Lung (tissue), 12 donors: ENCODE data around the gene NCOA7. TPM values are rescaled to one million over a fixed set of nuclear protein-coding genes. Genes with fewer than 3 reads are reported as not detected.

ENCODE experiments used
- ATAC-seq: fragments of 200-7000 bp; cut with Tn5 transposase; one replicate; pipeline ENCODE4 v1.9.1; 2020; ENCODE audit warnings: moderate number of reproducible peaks; ENCODE audit not compliant: insufficient read depth, low FRiP score
- DNase-seq, 3 donors: peaks; one replicate each; pipeline ENCODE4 v3.0.0-alpha.2; 2013 to 2017
- H3K27ac ChIP-seq, 2 donors: one replicate each; pipeline ENCODE4 v1.5.1; 2013; ENCODE audit warnings: mild to moderate bottlenecking in 2 of 2, moderate library complexity in 2 of 2, control low read depth in 1 of 2, inconsistent platforms in 1 of 2, low read depth in 1 of 2, low read length in 1 of 2
- H3K27me3 ChIP-seq, 3 donors: one replicate each; pipeline ENCODE4 v1.5.1; 2013; ENCODE audit warnings: low read length in 2 of 3; ENCODE audit not compliant: control insufficient read depth in 3 of 3, insufficient read depth in 3 of 3
- H3K36me3 ChIP-seq, 4 donors: one replicate each; pipeline ENCODE4 v1.5.1; 2013; ENCODE audit warnings: low read length in 4 of 4, mild to moderate bottlenecking in 1 of 4, moderate library complexity in 1 of 4; ENCODE audit not compliant: control insufficient read depth in 4 of 4, insufficient read depth in 4 of 4
- H3K4me1 ChIP-seq, 5 donors: one replicate each; pipeline ENCODE4 v1.5.1; 2013; ENCODE audit warnings: low read length in 5 of 5, mild to moderate bottlenecking in 2 of 5, moderate library complexity in 1 of 5; ENCODE audit not compliant: control insufficient read depth in 5 of 5, insufficient read depth in 5 of 5
- H3K4me3 ChIP-seq: one replicate; pipeline ENCODE4 v1.5.1; 2013; ENCODE audit warnings: mild to moderate bottlenecking, control low read depth, moderate library complexity
- H3K9ac ChIP-seq, 2 donors: one replicate each; pipeline ENCODE4 v1.5.1; 2013; ENCODE audit warnings: low read length in 2 of 2, control low read depth in 1 of 2; ENCODE audit not compliant: insufficient read depth in 1 of 2
- H3K9me3 ChIP-seq, 4 donors: one replicate each; pipeline ENCODE4 v1.5.1; 2013; ENCODE audit warnings: low read length in 3 of 4, mild to moderate bottlenecking in 1 of 4, moderate library complexity in 1 of 4; ENCODE audit not compliant: control insufficient read depth in 4 of 4, insufficient read depth in 3 of 4
- CTCF ChIP-seq: IDR thresholded peaks from 2 replicates; pipeline ENCODE4 v1.5.1; 2012; ENCODE audit warnings: mild to moderate bottlenecking; ENCODE audit errors: control extremely low read depth, extremely low read depth
- WGBS, 2 donors: extraction: QIAGEN DNeasy Blood & Tissue Kit; methylation state at CpG; one replicate each; pipeline ENCODE4 v1.1.7; 2013; 5-methylcytosine and 5-hydroxymethylcytosine counted together
- polyA plus RNA-seq, 2 donors: library from polyadenylated mRNA; stranded (reverse); fragments of 200-250 nt; gene quantifications; one replicate each; pipeline ENCODE4 v1.2.1, GENCODE V29; 2013
- total RNA-seq, 2 donors: library from RNA; depleted of rRNA in 1 of 2; stranded (reverse); fragments of >200 nt in 1 of 2; gene quantifications; one replicate each; pipeline ENCODE4 v1.2.1, GENCODE V29; 2014 to 2021
- donor health status: control.
- donor health status: control.
- donor health status: Bipolar disorder and iron deficiency.
- donor health status: healthy.
- donor health status: DM: yes; HTN: yes; CAD: no.

The NCOA7 gene
- total and polyA plus RNA-seq, 4 donors = 28.9 to 81.4 (median 57.2) TPM

- no peak overlapping the region for H3K9ac ChIP-seq
- no peak for TF ChIP-seq CTCF
- ATAC-seq (peak; percentile 68), DNase-seq (no peak)
- H3K9me3 ChIP-seq = no peaks in the 10 kb centered on the region
- H3K27ac ChIP-seq = peak overlapping the region in 1 of 2 donors; percentile 48
- no peaks in the 10 kb centered on the region for H3K27me3 ChIP-seq
- no peak overlapping the region for H3K4me3 ChIP-seq
- WGBS, 2 donors = 61 to 65% methylated on average over 6 of the region's 6 CpGs
- peaks cover 0 to 3% (median 0%) of the 10 kb centered on the region in 4 donors for H3K36me3 ChIP-seq
- peaks cover 0 to 3% (median 0%) of the 10 kb centered on the region in 5 donors for H3K4me1 ChIP-seq
Measured at GRCh38 chr6:125867483-125867942, 76.8 kb downstream of the NCOA7 start.

- WGBS, 2 donors = 94 to 96% methylated on average over 2 of the region's 2 CpGs
- no peak overlapping the region for H3K4me3 ChIP-seq
- H3K9me3 ChIP-seq = no peaks in the 10 kb centered on the region
- ATAC-seq (no peak), DNase-seq (no peak)
- no peaks in the 10 kb centered on the region for H3K27me3 ChIP-seq
- peaks cover 0 to 3% (median 0%) of the 10 kb centered on the region in 4 donors for H3K36me3 ChIP-seq
- no peak for TF ChIP-seq CTCF
- peaks cover 0 to 3% (median 0%) of the 10 kb centered on the region in 5 donors for H3K4me1 ChIP-seq
- no peak overlapping the region for H3K9ac ChIP-seq
- no peak overlapping the region for H3K27ac ChIP-seq
Measured at GRCh38 chr6:125868252-125868651, 77.5 kb downstream of the NCOA7 start.

GRCh38 chr6:125868678-125869395 lies 78.1 kb downstream of the NCOA7 start:
- H3K27me3 ChIP-seq = no peaks in the 10 kb centered on the region
- no peak for ATAC-seq

More at GRCh38 chr6:125868678-125869395, 78.1 kb downstream of the NCOA7 start:
- H3K9me3 ChIP-seq = no peaks in the 10 kb centered on the region
- H3K9ac ChIP-seq = no peak overlapping the region
- H3K36me3 ChIP-seq = peaks cover 0 to 3% (median 0%) of the 10 kb centered on the region in 4 donors
- TF ChIP-seq CTCF = no peak
- H3K4me1 ChIP-seq = peaks cover 0 to 3% (median 0%) of the 10 kb centered on the region in 5 donors
- DNase-seq = no peak
- peak overlapping the region in 1 of 2 donors; percentile 60 for H3K27ac ChIP-seq
- WGBS, 2 donors = 81 to 87% methylated on average over 5 of the region's 5 CpGs
- H3K4me3 ChIP-seq = no peak overlapping the region
